SW 1271 (cell line): ENCODE results near the gene NPIPB5.
"Not testable (repeated sequence)": the region's sequence is repeated elsewhere in the genome, so short reads cannot be mapped to it uniquely, and the experiment has no call there.

Source experiments
- DNase-seq, 2 experiments: peaks; one replicate each; lab custom pipeline; 2025; lab: John Stamatoyannopoulos, UW

The NPIPB5 gene

GRCh38 chr16:22510591-22510990 is at the start of gene NPIPB5:
Gene NPIPB5 (plus strand): TSS chr16:22510891. CDS start chr16:22513802, 2,911 bp downstream.
- not testable (repeated sequence) for DNase-seq

- DNase-seq: not testable (repeated sequence)
Observed at GRCh38 chr16:22468846-22469245, 41.8 kb upstream of the NPIPB5 start.

- DNase-seq: not testable (repeated sequence)
Observed at GRCh38 chr16:22537996-22538395, 27.3 kb downstream of the NPIPB5 start.

- not testable (repeated sequence) for DNase-seq
Observed at GRCh38 chr16:22544809-22545208, 34.1 kb downstream of the NPIPB5 start.

GRCh38 chr16:22546630-22547029 is 35.9 kb downstream of the NPIPB5 start:
- DNase-seq: not testable (repeated sequence)

GRCh38 chr16:22547170-22547765 is 36.6 kb downstream of the NPIPB5 start:
- DNase-seq: not testable (repeated sequence)

- not testable (repeated sequence) for DNase-seq
Observed at GRCh38 chr16:22549853-22550252, 39.2 kb downstream of the NPIPB5 start.

- DNase-seq: not testable (repeated sequence)
Observed at GRCh38 chr16:22551143-22551542, 40.5 kb downstream of the NPIPB5 start.

GRCh38 chr16:22551651-22552050 is 41.0 kb downstream of the NPIPB5 start:
- DNase-seq: not testable (repeated sequence)

- DNase-seq: not testable (repeated sequence)
Observed at GRCh38 chr16:22556759-22557158, 46.1 kb downstream of the NPIPB5 start.
